B cell (primary cell): Measurements from ENCODE around the gene STARD3. TPM values are rescaled to one million over a fixed set of nuclear protein-coding genes. Genes with fewer than 3 reads are reported as not detected.

Source experiments
- ATAC-seq: fragments of 200-7000 bp; cut with Tn5 transposase; one replicate; pipeline ENCODE4 v1.10.0; 2021; ENCODE audit warnings: low read depth, mild to moderate bottlenecking, moderate number of reproducible peaks, moderate library complexity
- CTCF ChIA-PET: fragments of 350-600 bp; sonication (Branson Sonifier 250); formaldehyde crosslinking; loops from one replicate; lab custom pipeline; 2021; ENCODE audit warnings: antibody characterized with exemption, inconsistent platforms; lab: Charles Lee
- POLR2A ChIA-PET: fragments of 350-600 bp; sonication (Branson Sonifier 250); formaldehyde crosslinking; loops from one replicate; lab custom pipeline; 2021; ENCODE audit warnings: antibody characterized with exemption; lab: Charles Lee
- DNase-seq: peaks from one replicate; pipeline ENCODE4 v3.0.0; 2013
- H2AFZ ChIP-seq: 2 replicates; pipeline ENCODE4 v1.6.1; 2012; ENCODE audit warnings: mild to moderate bottlenecking, low read depth, low read length; ENCODE audit not compliant: insufficient read depth, poor library complexity, severe bottlenecking
- H3K27ac ChIP-seq, 2 donors: 1 replicate in 1 of 2; 2 replicates in 1 of 2; pipeline ENCODE4 v1.5.1; 2012 to 2013; ENCODE audit warnings: low read length in 2 of 2, mild to moderate bottlenecking in 2 of 2, moderate library complexity in 1 of 2
- H3K27me3 ChIP-seq, 4 experiments: fragments of 200-600 bp in 1 of 4; sonication (generic) in 1 of 4; replicated peaks in 1 of 4; 1 replicate in 2 of 4; 2 replicates in 2 of 4; pipeline versions ENCODE4 v1.6.1 to v1.7.0; 2013 to 2016; ENCODE audit warnings: low read length in 3 of 4, mild to moderate bottlenecking in 2 of 4, mixed read lengths in 1 of 4, moderate library complexity in 1 of 4; ENCODE audit not compliant: insufficient read depth in 4 of 4, control insufficient read depth in 3 of 4; ENCODE audit errors: control extremely low read depth in 1 of 4
- H3K36me3 ChIP-seq, 2 experiments: replicated peaks in 1 of 2; 1 replicate in 1 of 2; 2 replicates in 1 of 2; pipeline versions ENCODE4 v1.6.1 to v1.7.1; 2013; ENCODE audit warnings: low read length in 1 of 2; ENCODE audit not compliant: insufficient read depth in 2 of 2, control insufficient read depth in 1 of 2; ENCODE audit errors: control extremely low read depth in 1 of 2, extremely low read depth in 1 of 2
- H3K4me1 ChIP-seq, 2 donors: fragments of 200-600 bp in 1 of 2; sonication (generic) in 1 of 2; 1 replicate in 1 of 2; 2 replicates in 1 of 2; pipeline versions ENCODE4 v1.5.1 to v1.6.1; 2013 to 2017; ENCODE audit warnings: low read length in 2 of 2; ENCODE audit not compliant: control insufficient read depth in 2 of 2, insufficient read depth in 2 of 2
- H3K4me2 ChIP-seq: replicated peaks from 2 replicates; pipeline ENCODE3; 2012; ENCODE audit warnings: mild to moderate bottlenecking, low read depth, low read length; ENCODE audit not compliant: poor library complexity, severe bottlenecking
- H3K4me3 ChIP-seq, 5 experiments: fragments of 200-600 bp in 1 of 5; sonication (generic) in 1 of 5; 1 replicate in 3 of 5; 2 replicates in 2 of 5; pipeline versions ENCODE4 v1.5.1 to v1.7.0; 2011 to 2016; ENCODE audit warnings: low read length in 4 of 5, mild to moderate bottlenecking in 4 of 5, low read depth in 2 of 5, control low read depth in 1 of 5, moderate library complexity in 1 of 5; ENCODE audit not compliant: insufficient read depth in 1 of 5; ENCODE audit errors: control extremely low read depth in 1 of 5, extremely low read depth in 1 of 5
- H3K79me2 ChIP-seq: fragments of 200-600 bp; sonication (generic); one replicate; pipeline ENCODE4 v1.6.0; 2016; ENCODE audit warnings: low read length; ENCODE audit not compliant: control insufficient read depth, insufficient read depth
- H3K9ac ChIP-seq: fragments of 200-600 bp; sonication (generic); 2 replicates; pipeline ENCODE4 v1.6.1; 2017; ENCODE audit warnings: mild to moderate bottlenecking, low read length, moderate library complexity
- H3K9me3 ChIP-seq, 3 donors: one replicate each; pipeline versions ENCODE4 v1.6.1 to v1.7.1; 2013; ENCODE audit warnings: low read length in 2 of 3; ENCODE audit not compliant: control insufficient read depth in 2 of 3, insufficient read depth in 1 of 3; ENCODE audit errors: control extremely low read depth in 1 of 3
- H4K20me1 ChIP-seq: 2 replicates; pipeline ENCODE4 v1.6.0; 2012; ENCODE audit warnings: mild to moderate bottlenecking, low read length; ENCODE audit not compliant: insufficient read depth, control insufficient read depth, poor library complexity, severe bottlenecking
- H3K27ac Mint-ChIP-seq: one replicate; pipeline ENCODE4 v1.8.0; 2021; ENCODE audit warnings: mixed read lengths
- H3K27me3 Mint-ChIP-seq: one replicate; pipeline ENCODE4 v1.8.0; 2021; ENCODE audit warnings: mixed read lengths
- H3K4me1 Mint-ChIP-seq: one replicate; pipeline ENCODE4 v1.8.0; 2021; ENCODE audit warnings: mixed read lengths
- H3K4me3 Mint-ChIP-seq: one replicate; pipeline ENCODE4 v1.8.0; 2021; ENCODE audit warnings: mixed read lengths
- H3K9me3 Mint-ChIP-seq: one replicate; pipeline ENCODE4 v1.8.0; 2022; ENCODE audit warnings: mixed read lengths; ENCODE audit not compliant: insufficient read depth
- CTCF ChIP-seq: fragments of 200-600 bp; IDR thresholded peaks from one replicate; pipeline ENCODE4 v1.8.0; 2022; ENCODE audit warnings: antibody characterized with exemption, mild to moderate bottlenecking
- EZH2 ChIP-seq: IDR thresholded peaks from 2 replicates; pipeline ENCODE4 v1.6.1; 2012; ENCODE audit warnings: borderline replicate concordance, low read depth, mild to moderate bottlenecking, moderate library complexity, low read length; ENCODE audit not compliant: insufficient read depth, poor library complexity, severe bottlenecking
- WGBS: methylation state at CpG from one replicate; pipeline ENCODE4 v1.1.5; 2013; ENCODE audit warnings: missing lambda C conversion rate; ENCODE audit not compliant: insufficient coverage; 5-methylcytosine and 5-hydroxymethylcytosine counted together
- intact Hi-C: fragments of 100-400 bp; cut with micrococcal nuclease; formaldehyde crosslinking; loops from one replicate; pipeline ENCODE4 v1.10.0; 2022
- polyA plus RNA-seq: library from polyadenylated mRNA; depleted of rRNA; stranded (reverse); fragments of >200 nt; gene quantifications from 2 replicates; pipeline ENCODE4 v1.2.3, GENCODE V29; 2012
- total RNA-seq, 2 donors: library from RNA; stranded (reverse); fragments of 120-200 nt in 1 of 2; gene quantifications; 1 replicate in 1 of 2; 2 replicates in 1 of 2; pipeline versions ENCODE4 v1.2.3 to v1.2.4, GENCODE V29; 2013 to 2022

The STARD3 gene
- total and polyA plus RNA-seq, 2 donors (not counting 1 experiment from before 2014, with no cell fraction given): 93.1 to 231 TPM

DNA sequence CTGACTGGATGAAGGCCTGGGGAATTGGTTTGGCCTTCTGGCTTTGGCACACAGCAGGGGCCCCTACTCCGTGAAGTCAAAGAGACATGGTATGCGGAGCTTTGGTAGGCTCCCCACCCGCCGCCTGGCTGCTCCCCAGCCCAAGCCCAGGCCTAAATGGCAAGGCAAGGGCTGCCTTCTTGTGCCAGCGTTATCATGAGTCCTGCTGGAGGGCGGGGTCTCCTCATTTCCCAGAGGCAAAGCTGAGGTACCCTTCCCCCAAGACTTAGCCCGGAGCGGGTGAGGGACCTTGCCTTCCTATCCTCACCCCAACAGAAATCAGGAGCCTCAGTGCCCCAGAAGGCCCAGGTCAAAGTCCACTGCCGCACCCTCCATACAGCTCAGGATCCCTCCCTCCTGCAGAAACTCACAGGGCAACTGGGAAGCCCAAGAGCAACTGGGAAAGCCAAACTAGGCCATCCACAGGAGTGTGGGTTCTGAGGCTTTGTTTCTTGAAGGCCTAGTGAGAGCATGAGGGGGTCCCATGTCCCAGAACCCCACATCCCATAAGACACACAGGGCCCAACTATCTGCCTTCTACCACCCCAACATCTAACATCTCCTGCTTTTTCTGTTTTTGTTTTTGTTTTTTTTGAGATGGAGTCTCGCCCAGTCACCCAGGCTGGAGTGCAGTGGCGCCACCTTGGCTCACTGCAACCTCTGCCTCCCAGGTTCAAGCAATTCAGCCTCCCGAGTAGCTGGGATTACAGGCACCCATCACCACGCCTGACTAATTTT is 41.6 kb downstream of the STARD3 start:
- no peaks in the 10 kb centered on the region for H3K79me2 ChIP-seq
- H3K27ac ChIP-seq: peak overlapping the region; percentile 64 to 94
- peak overlapping the region; percentile 69 for H3K4me2 ChIP-seq
- H3K9me3 ChIP-seq: peaks cover 0 to 3% (median 0%) of the 10 kb centered on the region in 3 donors
- ChIA-PET POLR2A (interaction anchor here (1.2 to 3.6 kb wide), 3 partner anchors 8 to 12 kb away, joined by 6 to 11 read pairs (median 7); partner anchors contain the start of gene PGAP3), CTCF (interaction anchor here (0.6 to 7.6 kb wide), 9 partner anchors 8 to 1086 kb away, joined by 3 to 48 read pairs (median 4); partner anchors contain the start of genes PGAP3 and PNMT)
- WGBS: 89% methylated on average over 12 of the region's 13 CpGs
- DNase-seq (no peak), ATAC-seq (no peak)
- H4K20me1 ChIP-seq: no peaks in the 10 kb centered on the region
- H3K9ac ChIP-seq: no peak overlapping the region
- Mint-ChIP-seq H3K4me1 (peaks cover 70% of the 10 kb centered on the region), H3K9me3 (no peaks in the 10 kb centered on the region), H3K4me3 (peak overlapping the region; percentile 79), H3K27ac (peak overlapping the region; percentile 98), H3K27me3 (no peaks in the 10 kb centered on the region)
- H2AFZ ChIP-seq: peak overlapping the region; percentile 70
- TF ChIP-seq CTCF (no peak), EZH2 (no peak)
- intact Hi-C loops: loop anchor here (1.0 to 5.0 kb wide), 2 partner anchors 10 to 74 kb away; partner anchors contain the start of gene PGAP3
- H3K4me1 ChIP-seq: peaks cover 72 to 76% of the 10 kb centered on the region in 2 donors
- no peak overlapping the region for H3K4me3 ChIP-seq
- peaks cover 0 to 9% of the 10 kb centered on the region in 2 experiments for H3K36me3 ChIP-seq
- no peaks in the 10 kb centered on the region for H3K27me3 ChIP-seq
